Measurements from ENCODE around the gene STK4.
A peak's percentile ranks its signal among the peaks of the same experiment; 100 is the strongest.
"Not testable (repeated sequence)": the region's sequence is repeated elsewhere in the genome, so short reads cannot be mapped to it uniquely, and the experiment has no call there.

STK4 gene

GRCh38 chr20:45014131-45014530, 47.8 kb downstream of the STK4 start:
- H3K4me3 ChIP-seq (ENCODE audit: low read depth, low read length); H3K9me3 ChIP-seq (ENCODE audit: insufficient read depth, low read depth, low read length); H3K79me1 ChIP-seq (ENCODE audit: low read length); H3K23ac ChIP-seq (ENCODE audit: low read length); H3K36me3 ChIP-seq (ENCODE audit: control insufficient read depth in 1 of 2, insufficient read depth in 2 of 2, low read length in 2 of 2); H3K9ac ChIP-seq (ENCODE audit: low read length); H3K4me2 ChIP-seq (ENCODE audit: low read length); H3K27me3 ChIP-seq (ENCODE audit: insufficient read depth, low read length); H3K79me2 ChIP-seq (ENCODE audit: control insufficient read depth, insufficient read depth, low read length, poor library complexity); H3K4me1 ChIP-seq (ENCODE audit: control insufficient read depth in 1 of 2, insufficient read depth in 2 of 2, low read length in 2 of 2); H2AFZ ChIP-seq (ENCODE audit: insufficient read depth, low read length, poor library complexity); H3K18ac ChIP-seq (ENCODE audit: low read length); H4K12ac ChIP-seq (ENCODE audit: low read depth, low read length); DNase-seq: not testable (repeated sequence)
- peak overlapping the region; percentile 80 for H2BK12ac ChIP-seq (ENCODE audit: low read length)
- H4K8ac ChIP-seq (ENCODE audit: low read depth, low read length), result peak overlapping the region; percentile 33
- peak overlapping the region; percentile 36 for H3K4ac ChIP-seq (ENCODE audit: low read depth, low read length)
- peak overlapping the region; percentile 60 for H2BK120ac ChIP-seq (ENCODE audit: insufficient read depth, low read length, poor library complexity)
- H4K91ac ChIP-seq (ENCODE audit: low read depth, low read length), result peak overlapping the region; percentile 90
- H2AK5ac ChIP-seq (ENCODE audit: low read length), result peak overlapping the region; percentile 40
- peak overlapping the region; percentile 59 for H2BK5ac ChIP-seq (ENCODE audit: low read depth, low read length, poor library complexity)
- peak overlapping the region; percentile 4 for H3K27ac ChIP-seq (ENCODE audit: low read depth, low read length)
- peak overlapping the region; percentile 57 for H3K14ac ChIP-seq (ENCODE audit: low read length)
- WGBS (ENCODE audit: extremely low coverage, insufficient coverage, insufficient read length), result no CpG with 5 or more reads among the region's 8 CpGs

GRCh38 chr20:45014671-45015415, 48.5 kb downstream of the STK4 start:
- no peak overlapping the region for H4K91ac ChIP-seq (ENCODE audit: low read depth, low read length)
- no peaks in the 10 kb centered on the region for H3K27me3 ChIP-seq (ENCODE audit: insufficient read depth, low read length)
- H3K9ac ChIP-seq (ENCODE audit: low read length), result no peak overlapping the region
- H3K4me1 ChIP-seq (ENCODE audit: control insufficient read depth in 1 of 2, insufficient read depth in 2 of 2, low read length in 2 of 2), result peaks cover 0 to 9% of the 10 kb centered on the region in 2 experiments
- H3K36me3 ChIP-seq (ENCODE audit: control insufficient read depth in 1 of 2, insufficient read depth in 2 of 2, low read length in 2 of 2), result no peaks in the 10 kb centered on the region
- peak overlapping the region; percentile 80 for H3K27ac ChIP-seq (ENCODE audit: low read depth, low read length)
- H2BK5ac ChIP-seq (ENCODE audit: low read depth, low read length, poor library complexity), result no peak overlapping the region
- H2BK120ac ChIP-seq (ENCODE audit: insufficient read depth, low read length, poor library complexity), result no peak overlapping the region
- no peaks in the 10 kb centered on the region for H3K79me2 ChIP-seq (ENCODE audit: control insufficient read depth, insufficient read depth, low read length, poor library complexity)
- DNase-seq, result peak; percentile 78 to 91
- H3K4me3 ChIP-seq (ENCODE audit: low read depth, low read length), result no peak overlapping the region
- WGBS (ENCODE audit: extremely low coverage, insufficient coverage, insufficient read length), result no CpG with 5 or more reads among the region's 4 CpGs
- no peak overlapping the region for H4K8ac ChIP-seq (ENCODE audit: low read depth, low read length)
- H3K14ac ChIP-seq (ENCODE audit: low read length), result no peak overlapping the region
- H4K12ac ChIP-seq (ENCODE audit: low read depth, low read length), result no peak overlapping the region
- no peak overlapping the region for H2BK12ac ChIP-seq (ENCODE audit: low read length)
- H3K4me2 ChIP-seq (ENCODE audit: low read length), result no peak overlapping the region
- no peaks in the 10 kb centered on the region for H3K9me3 ChIP-seq (ENCODE audit: insufficient read depth, low read depth, low read length)
- H2AK5ac ChIP-seq (ENCODE audit: low read length), result no peak overlapping the region
- H3K4ac ChIP-seq (ENCODE audit: low read depth, low read length), result no peak overlapping the region
- no peak overlapping the region for H2AFZ ChIP-seq (ENCODE audit: insufficient read depth, low read length, poor library complexity)
- peaks cover 6% of the 10 kb centered on the region for H3K79me1 ChIP-seq (ENCODE audit: low read length)
- no peak overlapping the region for H3K23ac ChIP-seq (ENCODE audit: low read length)
- no peak overlapping the region for H3K18ac ChIP-seq (ENCODE audit: low read length)

GRCh38 chr20:45016089-45016671, 49.9 kb downstream of the STK4 start:
- H3K18ac ChIP-seq (ENCODE audit: low read length), result no peak overlapping the region
- DNase-seq, result no peak
- H2AK5ac ChIP-seq (ENCODE audit: low read length), result no peak overlapping the region
- WGBS (ENCODE audit: extremely low coverage, insufficient coverage, insufficient read length), result no CpG with 5 or more reads among the region's 5 CpGs
- peak overlapping the region; percentile 46 for H2BK12ac ChIP-seq (ENCODE audit: low read length)
- no peak overlapping the region for H4K91ac ChIP-seq (ENCODE audit: low read depth, low read length)
- no peak overlapping the region for H4K8ac ChIP-seq (ENCODE audit: low read depth, low read length)
- no peak overlapping the region for H3K4me2 ChIP-seq (ENCODE audit: low read length)
- peaks cover 6% of the 10 kb centered on the region for H3K79me1 ChIP-seq (ENCODE audit: low read length)
- peak overlapping the region; percentile 17 for H3K27ac ChIP-seq (ENCODE audit: low read depth, low read length)
- H2BK120ac ChIP-seq (ENCODE audit: insufficient read depth, low read length, poor library complexity), result no peak overlapping the region
- H3K79me2 ChIP-seq (ENCODE audit: control insufficient read depth, insufficient read depth, low read length, poor library complexity), result no peaks in the 10 kb centered on the region
- H3K4me1 ChIP-seq (ENCODE audit: control insufficient read depth in 1 of 2, insufficient read depth in 2 of 2, low read length in 2 of 2), result peaks cover 0 to 9% of the 10 kb centered on the region in 2 experiments
- no peaks in the 10 kb centered on the region for H3K27me3 ChIP-seq (ENCODE audit: insufficient read depth, low read length)
- H3K36me3 ChIP-seq (ENCODE audit: control insufficient read depth in 1 of 2, insufficient read depth in 2 of 2, low read length in 2 of 2), result no peaks in the 10 kb centered on the region
- H3K4me3 ChIP-seq (ENCODE audit: low read depth, low read length), result no peak overlapping the region
- H3K14ac ChIP-seq (ENCODE audit: low read length), result no peak overlapping the region
- H3K23ac ChIP-seq (ENCODE audit: low read length), result no peak overlapping the region
- no peak overlapping the region for H3K9ac ChIP-seq (ENCODE audit: low read length)
- no peak overlapping the region for H2AFZ ChIP-seq (ENCODE audit: insufficient read depth, low read length, poor library complexity)
- no peak overlapping the region for H4K12ac ChIP-seq (ENCODE audit: low read depth, low read length)
- no peak overlapping the region for H2BK5ac ChIP-seq (ENCODE audit: low read depth, low read length, poor library complexity)
- no peaks in the 10 kb centered on the region for H3K9me3 ChIP-seq (ENCODE audit: insufficient read depth, low read depth, low read length)
- H3K4ac ChIP-seq (ENCODE audit: low read depth, low read length), result no peak overlapping the region

- Histone ChIP-seq H2BK5ac (ENCODE audit: low read depth, low read length, poor library complexity) (no peak overlapping the region), H2BK120ac (ENCODE audit: insufficient read depth, low read length, poor library complexity) (no peak overlapping the region), H3K23ac (ENCODE audit: low read length) (no peak overlapping the region), H2AFZ (ENCODE audit: insufficient read depth, low read length, poor library complexity) (no peak overlapping the region), H4K12ac (ENCODE audit: low read depth, low read length) (no peak overlapping the region), H3K9me3 (ENCODE audit: insufficient read depth, low read depth, low read length) (no peaks in the 10 kb centered on the region), H3K79me2 (ENCODE audit: control insufficient read depth, insufficient read depth, low read length, poor library complexity) (no peaks in the 10 kb centered on the region), H3K27ac (ENCODE audit: low read depth, low read length) (no peak overlapping the region), H3K18ac (ENCODE audit: low read length) (no peak overlapping the region), H3K27me3 (ENCODE audit: insufficient read depth, low read length) (no peaks in the 10 kb centered on the region), H3K4me3 (ENCODE audit: low read depth, low read length) (no peak overlapping the region), H3K36me3 (ENCODE audit: control insufficient read depth in 1 of 2, insufficient read depth in 2 of 2, low read length in 2 of 2) (no peaks in the 10 kb centered on the region), H3K4ac (ENCODE audit: low read depth, low read length) (no peak overlapping the region), H4K91ac (ENCODE audit: low read depth, low read length) (no peak overlapping the region), H3K4me1 (ENCODE audit: control insufficient read depth in 1 of 2, insufficient read depth in 2 of 2, low read length in 2 of 2) (peaks cover 0 to 7% of the 10 kb centered on the region in 2 experiments), H3K14ac (ENCODE audit: low read length) (no peak overlapping the region), H2AK5ac (ENCODE audit: low read length) (no peak overlapping the region), H3K79me1 (ENCODE audit: low read length) (peaks cover 6% of the 10 kb centered on the region), H3K9ac (ENCODE audit: low read length) (no peak overlapping the region), H3K4me2 (ENCODE audit: low read length) (no peak overlapping the region), H2BK12ac (ENCODE audit: low read length) (no peak overlapping the region), H4K8ac (ENCODE audit: low read depth, low read length) (no peak overlapping the region)
- DNase-seq, result no peak
- WGBS (ENCODE audit: extremely low coverage, insufficient coverage, insufficient read length), result no CpG with 5 or more reads among the region's 5 CpGs
These were observed 51.0 kb downstream of the STK4 start for GRCh38 chr20:45017281-45017680.

Measured in trophoblast cell (in vitro differentiated cells and primary cell).